Activated T-cell treated with anti-CD3 and anti-CD28 coated beads for 4 hours (primary cell): ENCODE results near the gene MRPL16.
"Not testable (repeated sequence)": the region's sequence is repeated elsewhere in the genome, so short reads cannot be mapped to it uniquely, and the experiment has no call there.

Experiments
- DNase-seq: peaks from one replicate; pipeline ENCODE4 v3.0.0-alpha.2; 2020

Gene MRPL16

GRCh38 chr11:59810189-59810910 is at the start of gene MRPL16:
Gene MRPL16 (minus strand): TSS chr11:59810778. CDS start chr11:59810658, 120 bp downstream.
- peak; percentile 85 for DNase-seq

GRCh38 chr11:59859673-59860072 is 49.1 kb upstream of the MRPL16 start:
- no peak for DNase-seq

- no peak for DNase-seq
Measured at GRCh38 chr11:59857439-59858434, 47.2 kb upstream of the MRPL16 start.

GRCh38 chr11:59854871-59855270 is 44.3 kb upstream of the MRPL16 start:
- DNase-seq: no peak

GRCh38 chr11:59851416-59851815 is 40.8 kb upstream of the MRPL16 start:
- not testable (repeated sequence) for DNase-seq

GRCh38 chr11:59849551-59849950 is 39.0 kb upstream of the MRPL16 start:
- not testable (repeated sequence) for DNase-seq

- DNase-seq: no peak
Measured at GRCh38 chr11:59849129-59849528, 38.6 kb upstream of the MRPL16 start.

- DNase-seq: not testable (repeated sequence)
Measured at GRCh38 chr11:59848439-59848838, 37.9 kb upstream of the MRPL16 start.

GRCh38 chr11:59847626-59848025 is 37.0 kb upstream of the MRPL16 start:
- DNase-seq: no peak

GRCh38 chr11:59846556-59846955 is 36.0 kb upstream of the MRPL16 start:
- no peak for DNase-seq

- DNase-seq: no peak
Measured at GRCh38 chr11:59845399-59845798, 34.8 kb upstream of the MRPL16 start, which contains the start of gene CBLIF. Gene CBLIF (minus strand): TSS chr11:59845499. CDS start chr11:59845453, 46 bp downstream.

GRCh38 chr11:59842316-59842715 is 31.7 kb upstream of the MRPL16 start:
- no peak for DNase-seq

- DNase-seq: no peak
Measured at GRCh38 chr11:59841514-59841913, 30.9 kb upstream of the MRPL16 start.

- no peak for DNase-seq
Measured at GRCh38 chr11:59839615-59840014, 29.0 kb upstream of the MRPL16 start.

- DNase-seq: no peak
Measured at GRCh38 chr11:59833602-59834001, 23.0 kb upstream of the MRPL16 start.

GRCh38 chr11:59829358-59829757 is 18.8 kb upstream of the MRPL16 start:
- DNase-seq: no peak

GRCh38 chr11:59822989-59823566 is 12.5 kb upstream of the MRPL16 start:
- no peak for DNase-seq

GRCh38 chr11:59818572-59818971 is 8.0 kb upstream of the MRPL16 start:
- DNase-seq: no peak

- DNase-seq: not testable (repeated sequence)
Measured at GRCh38 chr11:59816434-59816833, 5.9 kb upstream of the MRPL16 start.

- DNase-seq: no peak
Measured at GRCh38 chr11:59815754-59816153, 5.2 kb upstream of the MRPL16 start.

- no peak for DNase-seq
Measured at GRCh38 chr11:59814021-59814420, 3.4 kb upstream of the MRPL16 start.

- DNase-seq: no peak
Measured at GRCh38 chr11:59813364-59813763, 2.8 kb upstream of the MRPL16 start.

- DNase-seq: no peak
Measured at GRCh38 chr11:59812220-59812619, 1.6 kb upstream of the MRPL16 start.
